Measurements from ENCODE around the gene PCCA.
"Not testable (repeated sequence)": the region's sequence is repeated elsewhere in the genome, so short reads cannot be mapped to it uniquely, and the experiment has no call there.

PCCA gene

GRCh38 chr13:100364591-100364990 lies 275.7 kb downstream of the PCCA start:
- no peak for DNase-seq

GRCh38 chr13:100365680-100366079 lies 276.8 kb downstream of the PCCA start:
- DNase-seq = no peak

GRCh38 chr13:100378533-100378932 lies 289.6 kb downstream of the PCCA start:
- no peak for DNase-seq

GRCh38 chr13:100381595-100382224 lies 292.8 kb downstream of the PCCA start:
- no peak for DNase-seq

GRCh38 chr13:100382785-100383184 lies 293.9 kb downstream of the PCCA start:
- no peak for DNase-seq

- DNase-seq = no peak
Observed at GRCh38 chr13:100387416-100387815, 298.5 kb downstream of the PCCA start.

GRCh38 chr13:100388150-100388549 lies 299.3 kb downstream of the PCCA start:
- DNase-seq = not testable (repeated sequence)

- peak; percentile 8 for DNase-seq
Observed at GRCh38 chr13:100388923-100389322, 300.0 kb downstream of the PCCA start.

- no peak for DNase-seq
Observed at GRCh38 chr13:100389617-100390016, 300.7 kb downstream of the PCCA start.

- no peak for DNase-seq
Observed at GRCh38 chr13:100392709-100393630, 304.1 kb downstream of the PCCA start.

- DNase-seq = no peak
Observed at GRCh38 chr13:100394005-100394695, 305.3 kb downstream of the PCCA start.

- DNase-seq = no peak
Observed at GRCh38 chr13:100395698-100396373, 306.9 kb downstream of the PCCA start.

GRCh38 chr13:100396776-100397175 lies 307.9 kb downstream of the PCCA start:
- no peak for DNase-seq

- no peak for DNase-seq
Observed at GRCh38 chr13:100397627-100398026, 308.7 kb downstream of the PCCA start.

GRCh38 chr13:100398360-100398759 lies 309.5 kb downstream of the PCCA start:
- no peak for DNase-seq

- no peak for DNase-seq
Observed at GRCh38 chr13:100399455-100399854, 310.6 kb downstream of the PCCA start.

GRCh38 chr13:100403675-100404074 lies 314.8 kb downstream of the PCCA start:
- no peak for DNase-seq

- no peak for DNase-seq
Observed at GRCh38 chr13:100409132-100409531, 320.2 kb downstream of the PCCA start.

- no peak for DNase-seq
Observed at GRCh38 chr13:100423375-100423774, 334.5 kb downstream of the PCCA start.

GRCh38 chr13:100428986-100429385 lies 340.1 kb downstream of the PCCA start:
- DNase-seq = no peak

GRCh38 chr13:100432611-100433010 lies 343.7 kb downstream of the PCCA start:
- no peak for DNase-seq

GRCh38 chr13:100433475-100433874 lies 344.6 kb downstream of the PCCA start:
- no peak for DNase-seq

Measured in NCI-H1694 treated with DMSO at 0.1 percent for 48 hours (cell line).